ENCODE measurements around the gene FMOD.

GRCh38 chr1:203304391-203304918 is 46.5 kb downstream of the FMOD start:
- TF ChIP-seq CTCF (IDR thresholded peaks at IDR 0.05; ENCODE audit: insufficient read depth, low read length, poor library complexity, severe bottlenecking) (no peak), EZH2phosphoT487 (conservative IDR thresholded peaks at IDR 0.05; ENCODE audit: low read length) (no peak)
